ENCODE measurements around the gene GRAMD1A.
"Not testable (repeated sequence)": the region's sequence is repeated elsewhere in the genome, so short reads cannot be mapped to it uniquely, and the experiment has no call there.

GRCh38 chr19:35007427-35007826 lies 7.3 kb downstream of the GRAMD1A start:
- not testable (repeated sequence) for TF ChIP-seq ZFX (IDR thresholded peaks at IDR 0.05; ENCODE audit: borderline replicate concordance); CTCF (IDR thresholded peaks at IDR 0.05)

Data from 22Rv1 (cell line).